Fibroblast of skin of abdomen (primary cell): Measurements from ENCODE around the gene HPN.
"Not testable (repeated sequence)": the region's sequence is repeated elsewhere in the genome, so short reads cannot be mapped to it uniquely, and the experiment has no call there.

Source experiments
- DNase-seq: peaks from one replicate; pipeline ENCODE4 v3.0.0-alpha.2; 2013

Gene HPN

GRCh38 chr19:35027851-35028599 is 13.5 kb upstream of the HPN start:
- peak; percentile 29 for DNase-seq

GRCh38 chr19:35028600-35028885 is 13.0 kb upstream of the HPN start:
- not testable (repeated sequence) for DNase-seq

- not testable (repeated sequence) for DNase-seq
Measured at GRCh38 chr19:35029275-35029736, 12.2 kb upstream of the HPN start.

- DNase-seq = no peak
Measured at GRCh38 chr19:35029737-35030256, 11.7 kb upstream of the HPN start.

GRCh38 chr19:35030257-35031071 is 11.1 kb upstream of the HPN start, which contains the start of gene SCN1B:
TSS of gene SCN1B (plus strand) at chr19:35030470. CDS start at chr19:35030821, 351 bp downstream.
- DNase-seq = peak; percentile 76

- peak; percentile 13 for DNase-seq
Measured at GRCh38 chr19:35031072-35031881, 10.2 kb upstream of the HPN start.

GRCh38 chr19:35032356-35032865 is 9.1 kb upstream of the HPN start:
- DNase-seq = no peak

- DNase-seq = no peak
Measured at GRCh38 chr19:35033067-35034004, 8.2 kb upstream of the HPN start.

GRCh38 chr19:35034005-35034502 is 7.5 kb upstream of the HPN start:
- no peak for DNase-seq

- no peak for DNase-seq
Measured at GRCh38 chr19:35034588-35035382, 6.7 kb upstream of the HPN start.

- no peak for DNase-seq
Measured at GRCh38 chr19:35037716-35038622, 3.6 kb upstream of the HPN start.

- peak; percentile 50 for DNase-seq
Measured at GRCh38 chr19:35038623-35039512, 2.7 kb upstream of the HPN start.

- DNase-seq = no peak
Measured at GRCh38 chr19:35039881-35040825, 1.4 kb upstream of the HPN start.

GRCh38 chr19:35040826-35041547 is 534 bp upstream of the HPN start:
- no peak for DNase-seq

GRCh38 chr19:35042056-35042730 is 672 bp downstream of the HPN start:
- no peak for DNase-seq
